ENCODE measurements around the gene CLNK.

DNA sequence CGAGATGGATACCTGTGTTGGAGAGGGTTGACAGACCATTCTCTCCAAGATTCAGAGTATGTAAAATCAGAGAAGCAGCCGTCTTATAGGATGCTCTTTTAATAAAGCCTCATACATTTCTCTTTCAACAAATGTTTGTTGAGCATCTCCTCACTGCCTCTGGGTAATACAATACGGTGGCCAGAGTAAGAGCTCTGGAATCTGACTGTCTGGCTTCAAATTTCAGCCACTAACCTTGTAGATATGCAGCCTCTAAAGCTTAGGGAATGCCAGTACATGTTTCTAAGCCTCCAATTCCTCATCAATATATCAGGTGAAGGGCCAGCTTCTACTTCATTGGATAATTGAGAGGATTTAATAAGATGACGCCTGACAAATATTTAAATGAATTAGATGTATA, 61.3 kb downstream of the CLNK start:
- no peak for TF ChIP-seq CTCF (IDR thresholded peaks at IDR 0.05)
- TF ChIP-seq ZFX (IDR thresholded peaks at IDR 0.05; ENCODE audit: borderline replicate concordance): no peak

All from 22Rv1 (cell line).